ENCODE measurements around the gene CFAP46.

- TF ChIP-seq CTCF (conservative IDR thresholded peaks at IDR 0.05 in 1 of 2, IDR thresholded peaks at IDR 0.05 in 1 of 2; ENCODE audit: extremely low read depth in 1 of 2, insufficient read depth in 1 of 2, low read depth in 1 of 2, low read length in 2 of 2) (no peak), EZH2 (IDR thresholded peaks at IDR 0.05; ENCODE audit: borderline replicate concordance, low read length) (no peak)
Measured at GRCh38 chr10:132916421-132916841, 25.9 kb downstream of the CFAP46 start.
